ENCODE data around the gene ACOD1.
"Not testable (repeated sequence)": the region's sequence is repeated elsewhere in the genome, so short reads cannot be mapped to it uniquely, and the experiment has no call there.

GRCh38 chr13:76959734-76960133 lies 11.4 kb downstream of the ACOD1 start:
- not testable (repeated sequence) for TF ChIP-seq POLR2A, CTCF (IDR thresholded peaks at IDR 0.05)
